Stimulated activated CD8-positive, alpha-beta memory T cell treated with anti-CD3 and anti-CD28 coated beads, Interleukin-12 subunit alpha, Interleukin-12 subunit beta, amount 100 ng/mL, for 4 hours (primary cell): ENCODE measurements around the gene ST7.
"Not testable (repeated sequence)": the region's sequence is repeated elsewhere in the genome, so short reads cannot be mapped to it uniquely, and the experiment has no call there.

ENCODE experiments used
- DNase-seq: peaks from one replicate; pipeline ENCODE4 v3.0.0-alpha.2; 2020; ENCODE audit warnings: low read depth

ST7 gene

GRCh38 chr7:117096330-117096729, 143.0 kb downstream of the ST7 start:
- DNase-seq, result no peak

- no peak for DNase-seq
Measured at GRCh38 chr7:117096942-117097341, 143.6 kb downstream of the ST7 start.

GRCh38 chr7:117097860-117098259, 144.6 kb downstream of the ST7 start:
- no peak for DNase-seq

GRCh38 chr7:117098457-117098856, 145.2 kb downstream of the ST7 start:
- no peak for DNase-seq

- no peak for DNase-seq
Measured at GRCh38 chr7:117101026-117101425, 147.7 kb downstream of the ST7 start.

DNA sequence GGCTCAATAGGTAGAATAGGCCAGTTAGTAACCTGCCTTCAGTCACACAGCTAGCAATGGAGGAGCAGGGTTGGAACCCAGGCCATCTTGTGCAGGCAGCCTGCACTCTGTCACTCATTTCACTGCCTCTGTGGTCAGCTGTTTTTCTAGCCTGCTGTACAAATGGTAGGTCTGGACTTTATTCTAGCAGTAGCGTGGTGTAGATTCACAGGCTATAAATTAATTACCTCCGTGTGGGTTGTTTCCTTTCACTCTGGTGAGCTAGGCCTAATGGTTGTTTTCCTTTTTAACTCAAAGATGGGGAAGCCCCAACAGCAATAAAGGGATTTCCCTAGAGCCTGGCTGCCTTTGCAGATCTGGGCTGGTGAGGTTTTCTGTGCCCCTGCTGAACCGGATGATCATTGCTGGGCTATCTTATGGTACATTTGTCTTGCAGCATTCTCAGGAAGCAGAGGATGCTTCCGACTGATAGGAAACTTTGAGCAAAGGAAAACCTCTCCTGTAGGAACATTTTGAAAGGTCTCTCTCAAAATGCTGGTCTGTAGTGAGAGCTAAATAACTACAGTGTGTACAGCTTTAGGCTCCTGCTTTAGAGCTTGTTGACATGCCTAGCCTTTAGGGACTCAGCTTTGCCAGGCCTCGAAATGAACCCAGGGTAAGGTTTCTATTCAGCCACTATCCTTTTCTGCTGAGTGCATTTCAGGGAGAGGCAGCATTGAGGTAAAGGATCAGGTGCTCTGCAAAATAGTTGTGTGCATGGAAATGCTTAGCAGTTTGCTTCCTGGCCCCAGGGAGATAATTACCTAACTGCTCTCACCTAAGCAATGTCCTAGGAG, 157.4 kb downstream of the ST7 start:
- no peak for DNase-seq

DNA sequence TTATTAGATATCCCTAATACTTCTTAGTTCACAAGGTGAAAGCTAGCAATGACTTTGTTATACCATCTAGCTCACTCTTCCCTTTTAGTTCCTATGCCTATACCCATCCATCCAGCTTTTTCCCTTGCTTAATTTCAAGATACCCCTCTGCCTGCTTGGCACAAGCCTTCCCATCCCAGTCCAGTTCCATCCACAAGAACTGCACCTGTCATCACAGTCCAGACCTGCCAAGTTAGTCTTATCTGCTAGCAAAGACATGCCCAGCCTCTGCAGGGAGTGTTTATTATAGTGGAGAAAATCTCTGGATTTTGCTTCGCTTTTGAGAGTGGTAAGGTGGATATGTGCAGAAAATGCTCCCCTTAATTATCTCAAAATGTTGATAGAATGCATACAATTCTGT, 158.2 kb downstream of the ST7 start:
- DNase-seq, result no peak

GRCh38 chr7:117112640-117113039, 159.3 kb downstream of the ST7 start:
- DNase-seq, result no peak

- no peak for DNase-seq
Measured at GRCh38 chr7:117113871-117114270, 160.6 kb downstream of the ST7 start.

GRCh38 chr7:117114272-117114671, 161.0 kb downstream of the ST7 start:
- DNase-seq, result no peak

- no peak for DNase-seq
Measured at GRCh38 chr7:117116211-117116610, 162.9 kb downstream of the ST7 start.

GRCh38 chr7:117117172-117117571, 163.9 kb downstream of the ST7 start:
- no peak for DNase-seq

DNA sequence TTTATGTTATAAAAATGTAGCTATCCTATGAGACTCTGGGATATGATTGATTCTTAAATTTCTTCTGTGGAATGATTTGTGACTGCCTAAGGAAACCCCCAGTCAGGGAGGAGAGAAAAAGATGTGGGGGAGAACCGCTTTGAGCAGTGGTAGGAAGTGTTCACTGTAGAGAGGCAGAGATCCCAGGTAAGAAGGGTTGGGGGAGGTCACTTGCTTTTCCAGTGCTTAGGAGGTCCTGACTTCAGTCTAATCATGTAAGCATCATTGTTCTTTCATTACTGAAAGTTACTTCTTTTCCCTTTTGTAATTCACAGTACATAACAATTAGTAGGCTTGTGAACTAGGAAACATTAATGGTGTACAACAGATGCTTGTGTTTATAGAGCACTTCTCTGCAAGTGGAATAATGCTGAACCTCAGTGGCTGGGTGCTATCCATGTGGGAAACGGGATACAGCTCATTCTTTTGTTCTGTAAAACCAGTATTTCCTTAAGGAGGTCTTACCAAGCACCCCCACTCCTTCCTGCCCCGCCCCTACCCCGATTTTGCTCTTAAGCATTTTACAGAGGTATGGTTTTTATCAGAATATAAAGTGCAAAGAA, 165.4 kb downstream of the ST7 start:
- no peak for DNase-seq

- DNase-seq, result peak; percentile 17
Measured at GRCh38 chr7:117119192-117119924, 166.1 kb downstream of the ST7 start.

- DNase-seq, result not testable (repeated sequence)
Measured at GRCh38 chr7:117120321-117120720, 167.0 kb downstream of the ST7 start.

GRCh38 chr7:117122036-117122435, 168.7 kb downstream of the ST7 start:
- not testable (repeated sequence) for DNase-seq

GRCh38 chr7:117122536-117122935, 169.2 kb downstream of the ST7 start:
- no peak for DNase-seq

DNA sequence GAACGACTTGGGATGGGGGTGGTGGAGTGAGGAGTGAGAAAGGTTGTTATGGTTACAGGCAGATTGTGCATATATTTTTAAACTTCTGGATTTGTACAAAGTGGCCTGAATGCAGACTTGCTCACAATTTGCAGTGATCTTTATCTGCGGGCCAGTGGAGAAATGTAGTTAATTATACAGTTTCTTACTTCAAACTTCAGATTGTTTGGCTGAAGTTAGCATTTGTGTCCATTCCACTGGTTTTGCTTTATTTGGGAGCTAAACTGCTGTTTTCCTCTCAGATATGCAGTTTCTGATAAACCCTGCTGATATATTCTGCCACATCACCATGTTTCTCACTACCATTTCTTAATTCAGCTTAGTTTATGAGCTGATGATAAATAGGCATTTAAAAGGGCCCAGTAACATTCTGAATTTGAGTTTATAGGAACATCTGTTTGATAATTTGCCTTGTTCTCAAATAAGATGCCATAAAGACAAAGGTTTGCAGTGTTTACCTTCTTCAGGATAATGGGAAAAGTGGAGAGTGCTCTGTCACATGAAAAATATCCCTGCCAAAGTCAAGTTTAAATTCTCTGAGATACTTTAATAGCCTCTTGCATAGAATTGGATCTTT, 170.1 kb downstream of the ST7 start:
- no peak for DNase-seq

DNA sequence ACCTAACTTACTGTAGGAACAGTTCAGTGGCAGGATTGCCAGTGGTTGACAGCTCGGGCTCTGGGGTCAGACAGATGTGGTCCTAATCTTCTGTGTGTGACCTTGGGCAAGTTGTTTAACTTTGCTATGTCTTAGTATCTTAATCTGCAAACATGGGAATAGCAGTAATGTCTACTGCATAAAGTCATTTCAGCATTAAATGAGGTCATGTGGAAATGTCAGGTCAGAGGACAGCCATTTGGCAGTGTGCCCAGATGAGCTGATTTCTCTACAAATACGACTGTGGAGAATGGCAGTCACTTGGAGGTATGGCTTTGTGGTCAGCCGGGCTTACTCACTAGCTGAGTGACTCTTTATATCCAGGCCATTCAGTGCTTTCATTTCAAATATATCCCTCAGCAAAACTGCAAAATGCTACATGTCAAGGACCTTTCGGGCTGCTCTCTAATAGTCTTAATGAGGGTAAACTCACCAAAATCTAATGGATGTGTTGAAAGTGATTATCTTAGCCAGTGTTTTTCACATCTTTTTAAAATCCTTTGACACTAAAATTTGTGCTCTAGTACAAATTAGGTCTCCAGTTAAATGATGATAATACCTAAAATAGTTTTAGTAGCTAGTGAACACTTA, 171.4 kb downstream of the ST7 start:
- peak; percentile 13 for DNase-seq

GRCh38 chr7:117126676-117127075, 173.4 kb downstream of the ST7 start:
- DNase-seq, result no peak

GRCh38 chr7:117127585-117128168, 174.4 kb downstream of the ST7 start:
- DNase-seq, result no peak

DNA sequence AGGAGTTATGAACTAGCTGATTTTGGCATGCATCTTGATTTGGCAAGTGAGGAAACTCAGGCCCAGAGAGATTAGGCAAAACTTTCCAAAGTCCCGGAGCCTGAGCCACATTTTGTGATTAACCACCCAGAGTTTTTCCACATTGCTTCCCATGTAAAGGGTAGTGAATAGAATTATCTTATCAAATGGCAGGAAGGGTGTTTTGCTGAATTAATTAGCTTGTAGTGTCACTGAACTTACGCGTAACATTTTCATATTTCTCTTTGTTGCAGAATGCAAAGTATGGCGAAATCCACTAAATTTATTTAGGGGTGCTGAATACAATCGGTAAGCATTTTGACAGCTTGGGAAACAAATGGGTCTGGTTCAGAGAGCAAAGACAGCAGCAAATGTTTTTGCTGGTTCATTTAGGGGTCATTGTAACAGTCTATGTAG, 176.2 kb downstream of the ST7 start:
- no peak for DNase-seq
